GM19193 (cell line): ENCODE measurements around the gene EPSTI1.

Experiments
- POLR2A ChIP-seq: IDR thresholded peaks from 4 replicates; pipeline ENCODE4 v1.6.1; 2011; ENCODE audit not compliant: insufficient read depth, insufficient read length; ENCODE audit errors: extremely low read depth

The EPSTI1 gene

GRCh38 chr13:42864952-42865767 lies 126.9 kb downstream of the EPSTI1 start:
- no peak for TF ChIP-seq POLR2A

GRCh38 chr13:42860485-42860884 lies 131.6 kb downstream of the EPSTI1 start:
- TF ChIP-seq POLR2A, result no peak

- no peak for TF ChIP-seq POLR2A
Measured at GRCh38 chr13:42859760-42860159, 132.3 kb downstream of the EPSTI1 start.

GRCh38 chr13:42855410-42855809 lies 136.6 kb downstream of the EPSTI1 start:
- TF ChIP-seq POLR2A, result no peak

GRCh38 chr13:42852136-42852535 lies 139.9 kb downstream of the EPSTI1 start:
- TF ChIP-seq POLR2A, result no peak

- no peak for TF ChIP-seq POLR2A
Measured at GRCh38 chr13:42849200-42849599, 142.8 kb downstream of the EPSTI1 start.

- no peak for TF ChIP-seq POLR2A
Measured at GRCh38 chr13:42847891-42848663, 144.0 kb downstream of the EPSTI1 start.

- no peak for TF ChIP-seq POLR2A
Measured at GRCh38 chr13:42836930-42837690, 154.9 kb downstream of the EPSTI1 start.
